HG02763 (cell line): ENCODE measurements around the gene SEC16A.
"Not testable (repeated sequence)": the region's sequence is repeated elsewhere in the genome, so short reads cannot be mapped to it uniquely, and the experiment has no call there.

Source experiments
- ATAC-seq: cut with Tn5 transposase; IDR thresholded peaks from one replicate; pipeline ENCODE4 v1.9.1; 2021; ENCODE audit warnings: mild to moderate bottlenecking, moderate library complexity; ENCODE audit not compliant: unreplicated experiment

The SEC16A gene

DNA sequence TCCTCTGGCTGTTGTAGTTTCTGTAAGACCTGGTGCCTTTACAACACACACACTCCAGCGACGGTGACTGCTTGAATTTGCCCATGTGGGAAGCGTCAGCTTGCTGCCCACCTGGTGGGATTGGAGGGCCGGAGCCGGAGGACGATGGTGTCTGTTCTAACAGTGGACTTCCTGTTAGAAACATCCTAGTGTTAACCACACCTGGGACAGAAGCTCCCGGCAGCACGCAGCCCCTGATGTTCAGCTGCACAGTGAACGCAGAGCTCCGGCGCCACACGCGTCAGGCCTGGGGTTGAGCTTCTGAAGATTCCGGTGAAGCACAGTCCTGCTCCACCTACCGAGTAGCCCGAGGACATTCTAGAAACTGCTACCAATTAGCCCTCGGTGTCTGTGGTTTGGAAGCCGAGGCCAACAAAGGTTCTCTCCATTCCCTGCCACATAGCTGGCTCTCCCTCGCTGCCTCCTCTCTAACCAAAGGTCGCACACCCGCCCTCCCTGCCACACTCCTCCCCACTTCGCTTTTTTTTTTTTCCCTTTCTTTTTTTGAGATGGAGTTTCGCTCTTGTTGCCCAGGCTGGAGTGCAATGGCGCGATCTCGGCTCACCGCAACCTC lies 58.0 kb downstream of the SEC16A start:
- ATAC-seq: no peak

DNA sequence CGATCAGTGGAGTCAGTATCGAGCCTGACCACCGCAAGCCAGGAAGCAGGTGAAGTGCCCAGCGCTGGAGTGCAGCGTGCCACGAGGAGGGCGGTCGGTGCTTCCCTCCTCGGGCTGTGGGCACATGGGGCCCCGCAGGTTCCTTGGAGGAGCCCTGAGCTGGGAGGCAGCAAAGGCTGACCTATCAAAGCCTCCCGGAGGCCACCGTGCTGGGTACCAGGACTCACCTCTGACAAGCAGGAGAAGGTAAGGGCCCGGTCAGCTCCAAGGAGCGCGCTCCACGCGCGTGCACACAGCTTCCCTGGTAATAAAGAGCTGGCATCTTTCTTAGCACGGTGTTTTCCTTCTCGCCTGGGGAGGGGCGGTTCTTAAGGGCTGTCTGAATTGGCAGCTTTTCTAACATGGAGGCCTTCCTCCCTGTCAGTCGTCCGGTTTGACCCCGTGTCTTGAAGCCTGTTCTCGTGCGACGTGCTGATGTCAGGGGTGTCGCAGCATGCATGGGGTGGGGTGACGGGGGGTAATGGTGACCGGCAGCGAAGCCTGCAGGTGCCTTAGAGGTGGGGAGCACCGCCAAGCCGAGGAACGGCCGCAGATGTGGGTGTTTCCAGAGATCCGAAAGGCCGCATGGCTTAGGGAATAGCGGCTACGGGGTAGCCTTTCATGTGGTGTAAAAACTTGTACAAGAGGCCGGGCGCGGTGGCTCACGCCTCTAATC lies 59.3 kb downstream of the SEC16A start:
- ATAC-seq: no peak

DNA sequence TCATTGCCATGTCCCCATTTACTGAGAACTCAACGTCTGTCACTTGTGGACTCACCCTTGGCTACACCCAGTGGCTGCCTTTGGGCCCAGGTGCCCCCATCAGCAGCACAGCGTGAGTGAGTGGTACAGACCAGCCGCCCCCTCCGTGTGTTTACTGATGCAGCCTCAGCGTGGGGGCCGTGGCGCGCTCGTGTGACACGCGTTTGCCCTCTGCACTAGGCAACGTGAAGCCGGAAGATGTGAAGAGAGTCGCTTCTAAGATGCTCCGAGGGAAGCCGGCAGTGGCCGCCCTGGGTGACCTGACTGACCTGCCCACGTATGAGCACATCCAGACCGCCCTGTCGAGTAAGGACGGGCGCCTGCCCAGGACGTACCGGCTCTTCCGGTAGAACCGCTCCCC lies 60.0 kb downstream of the SEC16A start:
- ATAC-seq: no peak

- no peak for ATAC-seq
These were observed 61.0 kb downstream of the SEC16A start for GRCh38 chr9:136421791-136422190.

GRCh38 chr9:136419092-136419420 lies 63.8 kb downstream of the SEC16A start:
- no peak for ATAC-seq

DNA sequence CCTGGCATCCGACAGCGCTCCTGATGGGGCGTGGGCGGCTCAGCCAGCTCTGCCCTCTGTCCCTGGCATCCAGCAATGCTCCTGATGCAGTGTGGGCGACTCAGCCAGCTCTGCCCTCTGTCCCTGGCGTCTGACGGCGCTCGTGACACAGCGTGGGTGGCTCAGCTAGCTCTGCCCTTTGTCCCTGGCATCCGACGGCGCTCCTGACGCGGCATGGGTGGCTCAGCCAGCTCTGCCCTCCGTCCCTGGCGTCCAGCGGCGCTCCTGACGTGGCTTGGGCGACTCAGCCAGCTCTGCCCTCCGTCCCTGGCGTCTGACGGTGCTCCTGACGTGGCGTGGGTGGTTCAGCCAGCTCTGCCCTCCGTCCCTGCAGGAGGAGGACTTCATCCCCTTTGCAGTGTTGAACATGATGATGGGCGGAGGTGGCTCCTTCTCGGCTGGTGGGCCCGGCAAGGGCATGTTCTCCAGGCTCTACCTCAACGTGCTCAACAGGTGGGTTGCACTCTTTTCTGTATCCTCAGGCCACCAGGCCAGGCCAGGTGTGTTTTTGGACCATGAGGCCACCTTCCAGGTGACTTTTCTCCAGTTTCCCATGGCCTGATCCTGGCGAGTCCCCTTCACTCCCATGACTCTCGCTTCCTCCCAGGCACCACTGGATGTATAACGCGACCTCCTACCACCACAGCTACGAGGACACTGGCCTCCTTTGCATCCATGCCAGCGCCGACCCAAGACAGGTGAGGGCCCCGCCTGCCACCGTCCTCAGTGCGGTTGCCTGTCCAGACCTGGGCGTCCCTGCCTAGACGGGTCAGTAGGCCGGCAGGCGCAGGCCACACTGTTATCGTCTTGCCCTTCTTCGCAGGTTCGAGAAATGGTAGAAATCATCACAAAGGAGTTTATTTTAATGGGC lies 64.4 kb downstream of the SEC16A start:
- no peak for ATAC-seq

GRCh38 chr9:136416914-136417313 lies 65.9 kb downstream of the SEC16A start:
- no peak for ATAC-seq

DNA sequence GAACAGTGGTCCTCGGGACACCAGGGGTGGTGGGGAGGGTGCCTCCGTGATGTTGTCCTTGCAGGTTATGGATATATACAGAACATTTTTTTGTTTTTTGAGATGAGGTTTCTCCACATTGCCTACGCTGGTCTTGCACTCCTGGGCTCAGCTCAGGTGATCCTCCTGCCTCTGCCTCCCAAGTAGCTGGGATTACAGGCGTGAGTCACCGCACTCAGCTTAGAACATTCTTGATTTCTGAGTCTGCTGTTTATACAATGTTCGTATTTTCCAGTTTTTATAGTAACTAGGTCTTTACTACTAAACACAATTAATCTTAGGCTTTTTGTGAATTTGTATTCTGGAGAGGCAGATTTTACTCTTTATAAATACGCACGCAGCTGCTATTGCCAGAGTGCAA lies 66.4 kb downstream of the SEC16A start:
- no peak for ATAC-seq

DNA sequence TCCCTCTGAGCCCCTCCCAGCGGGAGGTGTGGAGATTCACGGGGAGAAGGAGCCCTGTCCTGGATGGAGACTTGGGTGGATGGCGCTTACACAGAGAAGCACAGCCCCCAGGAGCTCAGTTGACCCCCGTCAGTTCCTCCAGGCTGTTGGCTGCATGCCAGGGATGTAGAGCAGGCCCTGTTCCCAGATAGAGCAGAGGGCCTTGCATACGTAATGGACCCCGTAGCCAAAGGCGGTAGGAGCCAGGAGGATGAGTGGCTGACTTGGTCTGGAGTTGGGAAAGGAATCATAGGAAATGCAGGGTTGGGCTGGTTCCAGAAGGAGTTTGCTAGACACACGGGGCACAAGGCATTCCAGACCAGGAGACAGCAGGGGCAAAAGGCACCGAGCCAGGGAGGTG lies 69.9 kb downstream of the SEC16A start:
- ATAC-seq: no peak

DNA sequence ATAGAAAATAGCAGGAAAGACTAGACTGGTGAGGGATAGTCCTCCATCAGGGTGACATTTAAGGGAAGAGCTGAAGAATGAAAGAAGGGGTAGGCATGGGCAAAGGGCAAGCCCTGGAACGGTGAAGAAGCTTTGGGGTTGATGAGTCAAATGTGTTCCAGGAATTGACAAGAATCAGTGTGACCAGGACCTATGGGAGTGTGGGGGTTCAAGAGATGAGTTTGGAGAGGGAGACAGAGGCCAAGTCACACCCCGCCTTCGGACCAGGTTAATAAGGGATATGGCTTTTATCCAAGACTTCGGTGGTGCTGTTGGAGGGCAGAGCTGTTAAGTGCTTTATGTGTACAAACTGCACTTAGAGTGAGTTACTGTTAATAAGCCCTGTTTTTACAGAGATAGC lies 71.5 kb downstream of the SEC16A start:
- ATAC-seq: no peak

DNA sequence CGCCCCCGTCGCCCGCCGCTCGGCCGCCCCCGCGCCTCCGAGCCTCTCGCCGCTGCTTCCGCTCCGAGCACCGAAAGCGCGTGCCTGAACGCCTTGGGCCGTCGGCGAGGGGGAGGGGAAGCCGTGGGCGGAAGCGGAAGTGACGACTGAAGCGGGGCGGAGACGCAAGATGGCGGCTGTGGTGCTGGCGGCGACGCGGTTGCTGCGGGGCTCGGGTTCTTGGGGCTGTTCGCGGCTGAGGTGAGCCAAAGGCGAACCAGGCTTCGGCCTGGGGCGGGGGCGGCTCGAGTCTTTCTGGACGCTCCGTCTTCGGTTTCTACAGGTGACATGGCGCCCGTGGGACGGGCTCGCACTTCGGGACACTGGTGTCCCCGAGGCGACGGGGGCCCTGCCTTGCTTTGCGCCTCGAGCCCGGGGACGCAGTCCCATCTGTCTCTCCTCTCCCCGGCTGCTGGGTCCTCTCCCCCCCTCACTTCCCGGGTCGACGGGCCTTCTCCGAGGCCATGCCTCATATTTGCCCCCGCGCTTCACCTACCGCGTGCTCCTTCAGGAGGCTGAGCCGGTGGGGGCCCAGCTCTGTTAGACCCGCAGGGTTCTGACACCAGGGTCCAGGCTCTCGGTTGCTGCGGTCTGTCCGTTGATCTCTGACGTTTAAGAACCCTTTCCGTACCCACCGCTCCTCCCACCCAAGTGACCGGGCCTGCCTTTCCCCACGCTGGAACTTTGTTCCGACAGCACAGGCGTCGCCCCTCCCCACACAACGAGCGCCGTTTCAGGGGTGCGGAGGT lies 72.1 kb downstream of the SEC16A start, which contains the start of the genes ENTR1 and PMPCA:
TSS of gene ENTR1 (minus strand) at position 115 of the 788 bp plus-strand sequence. CDS start 217 bp downstream, outside the sequence.
TSS of gene PMPCA (plus strand) at position 159 of the 788 bp plus-strand sequence. CDS start at position 170, 11 bp downstream.
- ATAC-seq: peak; percentile 81

DNA sequence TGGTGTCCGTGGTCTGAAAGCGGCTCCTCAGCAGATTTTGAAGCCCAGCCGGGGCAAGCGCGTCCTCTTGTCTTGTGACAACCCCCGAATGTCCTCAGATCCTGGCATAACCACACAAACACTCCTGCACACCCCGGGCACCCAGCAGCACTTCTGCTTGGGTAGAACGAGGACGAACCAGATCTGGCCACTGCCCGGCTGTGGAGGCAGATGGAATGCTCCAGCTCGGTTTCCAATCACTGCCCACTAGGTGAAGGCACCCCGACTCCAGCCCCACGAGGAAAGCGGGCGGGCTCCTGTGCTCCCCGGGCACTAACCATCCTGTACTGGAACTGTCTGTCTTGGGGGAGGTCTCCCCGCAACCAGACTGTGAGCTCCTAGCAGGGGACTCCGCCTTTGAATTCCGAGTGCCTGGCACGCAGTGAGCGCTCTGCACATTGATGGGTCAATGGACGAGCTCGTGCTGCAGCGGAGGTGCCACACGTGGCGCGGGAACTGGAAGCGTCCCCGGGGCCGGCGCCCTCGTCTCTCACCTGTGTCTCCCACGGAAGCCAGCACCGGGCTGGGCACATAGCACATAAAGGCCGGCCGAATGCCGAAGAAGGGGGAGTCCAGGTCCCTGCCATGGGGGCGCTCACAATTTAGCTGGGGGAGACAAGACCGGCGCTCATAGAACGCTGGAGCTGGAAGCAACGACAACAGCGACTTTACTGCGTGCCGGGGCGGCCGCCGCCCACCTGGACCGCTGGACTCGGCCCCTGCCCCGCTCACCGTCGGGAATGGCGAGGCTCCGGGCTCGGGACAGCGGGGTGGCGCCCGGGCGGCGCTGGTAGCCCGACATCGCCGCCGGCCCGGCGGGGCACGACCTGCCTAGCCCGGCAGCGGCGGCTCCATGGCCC lies 73.0 kb downstream of the SEC16A start:
- peak; percentile 10 for ATAC-seq

DNA sequence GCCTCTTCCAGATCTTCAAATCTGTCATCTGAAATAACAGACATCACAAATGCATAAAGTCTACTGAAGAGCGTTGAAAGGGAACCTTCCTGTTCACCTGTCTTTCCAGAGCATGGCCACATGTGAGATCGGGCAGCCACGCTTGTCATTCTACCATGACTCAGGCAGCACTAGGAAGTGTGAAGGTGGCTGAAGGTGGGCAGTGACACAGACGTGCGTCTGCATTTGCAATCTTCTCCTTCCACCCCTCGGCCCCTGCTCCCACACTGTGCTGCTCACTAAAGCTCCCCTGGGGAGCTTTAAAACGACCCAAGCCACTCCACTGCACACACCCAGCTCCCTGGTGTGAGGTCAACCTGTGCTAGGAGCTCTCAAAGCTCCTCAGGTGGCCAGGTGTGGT lies 74.9 kb downstream of the SEC16A start:
- ATAC-seq: no peak

DNA sequence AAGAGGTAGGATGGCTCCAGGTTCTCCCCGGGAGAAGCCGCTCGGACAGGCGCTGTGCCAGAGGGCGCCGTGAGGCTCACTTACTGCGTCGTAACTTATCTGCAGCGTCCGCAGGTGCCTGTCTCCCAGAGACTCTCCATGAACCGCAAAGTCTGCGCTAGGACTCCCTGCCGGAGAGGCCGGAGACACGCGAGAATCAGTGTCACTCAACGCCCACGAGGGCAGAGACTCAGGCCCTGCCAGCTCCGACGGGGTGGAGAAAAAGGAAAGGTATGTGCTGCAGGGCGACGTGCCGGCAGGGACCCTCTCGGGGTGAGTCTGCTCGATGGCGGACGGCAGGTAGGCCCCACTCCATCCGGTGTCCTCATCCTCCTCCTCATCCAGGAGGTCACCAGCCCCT lies 75.8 kb downstream of the SEC16A start:
- not testable (repeated sequence) for ATAC-seq

DNA sequence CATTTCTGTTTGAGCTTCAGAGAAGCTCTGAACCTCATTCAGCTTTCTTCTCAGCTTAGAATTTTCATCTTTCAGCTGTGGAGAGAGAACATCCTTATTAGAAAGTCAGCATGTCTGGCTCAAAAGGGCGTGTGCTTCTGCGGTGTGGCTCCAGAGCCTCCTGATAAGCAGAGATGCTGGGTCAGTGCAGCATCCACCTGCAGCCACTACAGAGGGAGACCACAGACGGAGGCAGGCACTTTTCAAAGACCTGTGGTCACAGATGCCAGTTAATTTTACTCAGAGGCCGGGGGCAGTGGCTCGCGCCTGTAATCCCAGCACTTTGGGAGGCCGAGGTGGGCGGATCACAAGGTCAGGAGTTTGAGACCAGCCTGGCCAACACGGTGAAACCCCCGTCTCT lies 76.9 kb downstream of the SEC16A start:
- not testable (repeated sequence) for ATAC-seq

DNA sequence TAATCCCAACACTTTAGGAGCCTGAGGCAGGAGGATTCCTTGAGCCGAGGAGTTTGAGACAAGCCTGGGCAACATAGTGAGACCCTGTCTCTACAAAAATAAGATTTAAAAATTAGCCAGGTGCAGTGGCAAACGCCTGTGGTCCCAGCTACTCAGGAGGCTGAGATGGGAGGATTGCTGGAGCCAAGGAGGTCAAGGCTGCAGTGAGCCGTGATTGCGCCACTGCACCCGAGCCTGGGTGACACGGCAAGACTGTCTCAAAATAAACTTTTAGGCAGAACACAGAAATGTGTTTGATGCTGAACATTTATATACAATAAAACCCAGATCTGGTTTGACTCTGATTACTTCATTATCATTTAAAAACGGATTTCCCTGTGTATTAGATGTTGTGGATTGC lies 77.4 kb downstream of the SEC16A start:
- ATAC-seq: no peak

DNA sequence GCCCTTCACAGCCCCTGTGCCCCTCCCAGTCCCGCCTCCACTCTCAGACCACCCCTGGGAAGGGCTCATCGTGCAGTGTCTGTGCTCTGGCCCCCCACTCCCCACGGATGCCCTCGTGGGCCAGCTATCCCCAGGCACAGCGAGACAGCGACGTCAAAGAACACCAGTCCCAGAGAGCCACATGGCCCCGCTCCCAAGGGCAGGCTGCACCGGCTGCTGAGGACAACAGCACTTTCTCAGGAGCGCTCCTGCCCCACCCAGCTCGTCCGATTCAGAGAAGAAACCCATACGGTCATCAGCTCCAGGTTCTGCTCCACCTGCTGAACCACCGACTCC lies 78.1 kb downstream of the SEC16A start:
- ATAC-seq: no peak

DNA sequence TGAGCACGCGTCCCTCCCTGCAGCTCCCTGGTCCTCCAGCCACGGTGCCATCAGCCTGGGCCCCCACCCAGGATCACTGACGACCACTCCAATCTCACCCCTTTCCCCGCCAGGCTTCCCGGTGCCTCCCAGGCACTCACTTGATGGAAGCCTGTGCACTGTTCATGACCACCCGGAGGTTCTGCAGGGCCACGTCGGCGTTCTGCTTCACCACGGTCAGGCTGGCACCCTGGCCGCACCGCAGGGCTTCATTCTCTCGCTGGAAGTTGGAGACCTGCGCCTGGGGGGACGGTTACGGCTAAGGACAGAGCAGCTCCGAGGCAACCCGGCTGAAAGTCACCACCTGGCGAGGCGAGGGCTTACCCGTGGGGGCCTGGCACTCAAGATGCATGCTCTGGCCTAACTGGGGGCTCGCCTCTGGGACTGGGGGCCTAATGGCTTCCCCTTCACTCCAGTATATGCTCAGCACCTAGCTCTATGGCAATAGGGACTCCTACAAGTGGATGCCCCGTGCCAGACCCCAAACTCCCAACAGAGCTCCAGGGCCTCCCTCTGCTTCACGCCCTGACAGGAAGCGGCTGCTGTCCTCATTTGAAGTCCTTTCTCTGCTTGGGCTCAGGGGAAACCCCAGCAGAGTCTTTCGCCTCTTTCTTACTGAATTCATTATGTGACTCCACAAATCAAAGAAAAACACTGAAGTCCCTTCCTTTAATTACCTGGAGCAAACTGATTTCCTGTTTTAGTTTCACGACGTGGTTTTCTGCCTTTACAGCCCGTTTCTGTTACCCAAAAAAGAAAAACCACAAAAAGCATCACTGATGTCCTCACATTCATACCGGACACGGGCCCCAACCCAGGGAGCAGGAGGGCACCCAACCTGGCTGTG lies 78.7 kb downstream of the SEC16A start:
- no peak for ATAC-seq

GRCh38 chr9:136403538-136403914 lies 79.3 kb downstream of the SEC16A start:
- ATAC-seq: no peak
